HepG2 (cell line): ENCODE data around the gene NAA11. TPM values are rescaled to one million over a fixed set of nuclear protein-coding genes. Genes with fewer than 3 reads are reported as not detected.

Experiments
- ATAC-seq: fragments of 200-7000 bp; cut with Tn5 transposase; 3 replicates; pipeline ENCODE4 v1.9.1; 2020; ENCODE audit warnings: mild to moderate bottlenecking, moderate library complexity
- BruUV-seq: library from RNA; stranded (reverse); fragments of 400-500 nt; replicated peaks from 2 replicates; lab custom pipeline; 2021; lab: Mats Ljungman, UMichigan
- CTCF ChIA-PET: fragments of 300-600 bp; formaldehyde crosslinking; extraction: SDS; loops from one replicate; lab custom pipeline; 2021; ENCODE audit warnings: low total read pairs, inconsistent platforms, low intra/inter-chr PET ratio; lab: Yijun Ruan, JAX
- POLR2A ChIA-PET: fragments of 350-600 bp; sonication (Branson Sonifier 250); formaldehyde crosslinking; loops from one replicate; lab custom pipeline; 2020; ENCODE audit warnings: antibody characterized with exemption, inconsistent platforms; lab: Yijun Ruan, JAX
- DNase-seq: peaks from one replicate; pipeline ENCODE4 v3.0.0-alpha.2; 2015; ENCODE audit warnings: low spot score
- FAIRE-seq: peaks from 3 replicates; lab custom pipeline; 2011; peaks lifted over from hg19 to GRCh38; lab: Jason Lieb, UNC
- H2AFZ ChIP-seq: one replicate; pipeline ENCODE4 v1.6.1; 2011; ENCODE audit warnings: low read length, inconsistent platforms
- H3K27ac ChIP-seq: fragments of 300-600 bp; 3 replicates; pipeline ENCODE4 v1.8.0; 2011; ENCODE audit warnings: mixed run types, mild to moderate bottlenecking, mixed read lengths, low read length, inconsistent platforms; ENCODE audit not compliant: insufficient read depth; ENCODE audit errors: extremely low read length
- H3K27me3 ChIP-seq, 2 experiments: fragments of 200-600 bp in 1 of 2; 2 replicates in 1 of 2; 3 replicates in 1 of 2; pipeline versions ENCODE4 v1.6.0 to v1.8.0; 2011; ENCODE audit warnings: low read length in 2 of 2, mild to moderate bottlenecking in 2 of 2, moderate library complexity in 2 of 2, inconsistent platforms in 1 of 2; ENCODE audit not compliant: insufficient read depth in 2 of 2, control insufficient read depth in 1 of 2
- H3K36me3 ChIP-seq, 2 experiments: fragments of 200-600 bp in 1 of 2; replicated peaks in 1 of 2; 2 replicates in 1 of 2; 3 replicates in 1 of 2; pipeline versions ENCODE4 v1.5.1 to v1.8.0; 2011; ENCODE audit warnings: low read length in 2 of 2, inconsistent platforms in 1 of 2; ENCODE audit not compliant: insufficient read depth in 2 of 2, control insufficient read depth in 1 of 2
- H3K4me1 ChIP-seq: 2 replicates; pipeline ENCODE4 v1.5.1; 2012; ENCODE audit warnings: low read length, inconsistent platforms; ENCODE audit not compliant: insufficient read depth
- H3K4me2 ChIP-seq: 2 replicates; pipeline ENCODE4 v1.6.0; 2011; ENCODE audit warnings: low read depth, low read length, inconsistent platforms
- H3K4me3 ChIP-seq, 3 experiments: fragments of 200-600 bp in 1 of 3; sonication (generic), shearing (Covaris generic) in 1 of 3; replicated peaks in 1 of 3; 2 replicates each; pipeline ENCODE4 v1.5.1; 2011 to 2016; ENCODE audit warnings: low read length in 3 of 3, inconsistent platforms in 2 of 3, low read depth in 2 of 3, mild to moderate bottlenecking in 2 of 3, control low read depth in 1 of 3, mixed read lengths in 1 of 3; ENCODE audit not compliant: insufficient read depth in 1 of 3
- H3K79me2 ChIP-seq: one replicate; pipeline ENCODE4 v1.6.1; 2011; ENCODE audit warnings: low read length, inconsistent platforms; ENCODE audit not compliant: insufficient read depth
- H3K9ac ChIP-seq: 2 replicates; pipeline ENCODE4 v1.6.0; 2011; ENCODE audit warnings: mild to moderate bottlenecking, low read depth, low read length, inconsistent platforms; ENCODE audit not compliant: insufficient read depth
- H3K9me3 ChIP-seq: 2 replicates; pipeline ENCODE4 v1.5.1; 2012; ENCODE audit warnings: mild to moderate bottlenecking, low read length
- H4K20me1 ChIP-seq: 2 replicates; pipeline ENCODE4 v1.6.0; 2011; ENCODE audit warnings: inconsistent platforms, mild to moderate bottlenecking, low read length, moderate library complexity; ENCODE audit not compliant: insufficient read depth
- CHCHD3 ChIP-seq: sonication (generic); formaldehyde crosslinking; IDR thresholded peaks from 2 replicates; pipeline ENCODE4 v1.8.0; 2022; ENCODE audit warnings: mild to moderate bottlenecking, missing genetic modification reagents, moderate library complexity
- ETV6 ChIP-seq: sonication (generic); formaldehyde crosslinking; conservative IDR thresholded peaks from 2 replicates; pipeline ENCODE4 v1.4.0; 2020; ENCODE audit warnings: missing genetic modification reagents
- GABPA ChIP-seq, 2 experiments: IDR thresholded peaks; 2 replicates each; pipeline ENCODE4 v1.6.1; 2011 to 2016; ENCODE audit warnings: low read depth in 2 of 2, low read length in 1 of 2, missing biosample characterization in 1 of 2, missing genetic modification characterization in 1 of 2
- HOXA3 ChIP-seq: sonication (generic); formaldehyde crosslinking; IDR thresholded peaks from 2 replicates; pipeline ENCODE4 v1.5.0; 2020; ENCODE audit warnings: missing genetic modification reagents
- ZNF138 ChIP-seq: sonication (generic); formaldehyde crosslinking; IDR thresholded peaks from 2 replicates; pipeline ENCODE4 v1.5.0; 2020; ENCODE audit warnings: mild to moderate bottlenecking, low read depth, missing genetic modification reagents
- WGBS: methylation state at CpG from one replicate; pipeline ENCODE4 v1.1.6; 2017; ENCODE audit warnings: low lambda C conversion rate; 5-methylcytosine and 5-hydroxymethylcytosine counted together
- in situ Hi-C: cut with HindIII; loops from 2 replicates; pipeline ENCODE4 v1.10.0; 2017; ENCODE audit warnings: low pct_unique_long_range_greater_than_20kb; ENCODE audit not compliant: extremely low pct_ligation_motif_present
- intact Hi-C: fragments of 100-400 bp; cut with micrococcal nuclease; formaldehyde crosslinking; loops from one replicate; pipeline ENCODE4 v1.10.0; 2022; ENCODE audit not compliant: unreplicated experiment
- polyA plus RNA-seq, 8 experiments: library from polyadenylated mRNA; depleted of rRNA in 3 of 8; stranded (reverse) in 7 of 8; unstranded in 1 of 8; fragments of >200 nt; fragmentation: Illumina TruSeq in 4 of 8; extraction: Trizol in 4 of 8; gene quantifications; 2 replicates each; pipeline versions ENCODE4 v1.2.1 to v1.2.3, GENCODE V29; 2011 to 2016; ENCODE audit warnings: low read depth in 4 of 8, missing spikeins in 1 of 8, mixed read lengths in 1 of 8; ENCODE audit not compliant: insufficient read depth in 1 of 8
- total RNA-seq, 5 experiments: library from RNA; depleted of rRNA; stranded (reverse); fragments of >200 nt; fragmentation: Illumina TruSeq; extraction: Trizol; gene quantifications; 2 replicates each; pipeline ENCODE4 v1.2.3, GENCODE V29; 2016; ENCODE audit warnings: low read depth in 1 of 5
- TF ChIP-seq, protein P1 (sequence below): sonication (generic); formaldehyde crosslinking; IDR thresholded peaks from 2 replicates; pipeline ENCODE4 v1.5.1; 2020; ENCODE audit warnings: missing genetic modification reagents, mild to moderate bottlenecking, borderline replicate concordance
- TF ChIP-seq, protein P2 (sequence below): sonication (generic); formaldehyde crosslinking; conservative IDR thresholded peaks from 2 replicates; pipeline ENCODE4 v1.8.0; 2022; ENCODE audit warnings: low read depth, missing genetic modification reagents

The NAA11 gene
- total and polyA plus RNA-seq, 2 of the 13 experiments (the other 11 are each of a cell fraction or from before 2014, with no cell fraction given), result not detected

DNA sequence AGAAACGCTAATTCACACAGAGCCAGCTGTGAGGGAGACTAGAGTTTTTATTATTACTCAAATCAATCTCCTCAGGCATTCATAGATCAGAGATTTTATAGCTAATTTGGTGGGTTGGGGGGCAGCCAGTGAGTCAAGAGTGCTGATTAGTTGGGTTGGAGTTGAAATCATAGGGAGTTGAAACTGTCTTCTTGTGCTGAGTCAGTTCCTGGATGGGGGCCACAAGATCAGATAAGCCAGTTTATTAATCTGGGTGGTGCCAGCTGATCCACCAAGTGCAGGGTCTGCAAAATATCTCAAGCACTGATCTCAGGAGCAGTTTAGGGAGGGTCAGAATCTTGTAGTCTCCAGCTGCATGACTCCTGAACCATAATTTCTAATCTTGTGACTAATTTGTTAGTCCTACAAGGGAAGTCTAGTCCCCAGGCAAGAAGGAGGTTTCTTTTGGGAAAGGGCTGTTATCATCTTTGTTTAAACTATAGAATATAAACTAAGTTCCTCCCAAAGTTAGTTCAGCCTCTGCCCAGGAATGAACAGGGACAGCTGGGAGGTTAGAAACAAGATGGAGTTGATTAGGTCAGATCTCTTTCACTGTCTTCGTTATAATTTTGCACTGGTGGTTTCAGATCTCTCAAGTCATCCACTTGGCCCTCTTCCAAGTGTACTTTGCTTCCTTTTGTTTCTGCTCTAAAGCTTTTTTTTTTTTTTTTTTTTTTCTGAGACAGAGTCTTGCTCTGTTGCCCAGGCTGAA lies 5.4 kb upstream of the NAA11 start:
- H3K27me3 ChIP-seq, result no peaks in the 10 kb centered on the region
- in situ Hi-C loops (no loop called here), intact Hi-C loops (no loop called here)
- H3K4me2 ChIP-seq, result no peak overlapping the region
- no peaks in the 10 kb centered on the region for H3K79me2 ChIP-seq
- H3K4me1 ChIP-seq, result no peaks in the 10 kb centered on the region
- TF ChIP-seq GABPA (IDR thresholded peaks at IDR 0.05; ENCODE audit: low read depth, low read length), result no peak
- TF ChIP-seq GABPA (CRISPR knock-in tag; IDR thresholded peaks at IDR 0.05; ENCODE audit: low read depth), result no peak
- TF ChIP-seq, protein P1, sequence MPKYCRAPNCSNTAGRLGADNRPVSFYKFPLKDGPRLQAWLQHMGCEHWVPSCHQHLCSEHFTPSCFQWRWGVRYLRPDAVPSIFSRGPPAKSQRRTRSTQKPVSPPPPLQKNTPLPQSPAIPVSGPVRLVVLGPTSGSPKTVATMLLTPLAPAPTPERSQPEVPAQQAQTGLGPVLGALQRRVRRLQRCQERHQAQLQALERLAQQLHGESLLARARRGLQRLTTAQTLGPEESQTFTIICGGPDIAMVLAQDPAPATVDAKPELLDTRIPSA, result no peak
- no peak for TF ChIP-seq HOXA3 (CRISPR knock-in tag)
- no peak for TF ChIP-seq ETV6
- TF ChIP-seq, protein P2, sequence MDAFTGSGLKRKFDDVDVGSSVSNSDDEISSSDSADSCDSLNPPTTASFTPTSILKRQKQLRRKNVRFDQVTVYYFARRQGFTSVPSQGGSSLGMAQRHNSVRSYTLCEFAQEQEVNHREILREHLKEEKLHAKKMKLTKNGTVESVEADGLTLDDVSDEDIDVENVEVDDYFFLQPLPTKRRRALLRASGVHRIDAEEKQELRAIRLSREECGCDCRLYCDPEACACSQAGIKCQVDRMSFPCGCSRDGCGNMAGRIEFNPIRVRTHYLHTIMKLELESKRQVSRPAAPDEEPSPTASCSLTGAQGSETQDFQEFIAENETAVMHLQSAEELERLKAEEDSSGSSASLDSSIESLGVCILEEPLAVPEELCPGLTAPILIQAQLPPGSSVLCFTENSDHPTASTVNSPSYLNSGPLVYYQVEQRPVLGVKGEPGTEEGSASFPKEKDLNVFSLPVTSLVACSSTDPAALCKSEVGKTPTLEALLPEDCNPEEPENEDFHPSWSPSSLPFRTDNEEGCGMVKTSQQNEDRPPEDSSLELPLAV, result no peak
- TF ChIP-seq CHCHD3 (CRISPR knock-in tag), result no peak
- no peak for TF ChIP-seq ZNF138 (CRISPR knock-in tag)
- H3K36me3 ChIP-seq, result no peaks in the 10 kb centered on the region
- H3K9ac ChIP-seq, result no peak overlapping the region
- 4% methylated on average over 1 of the region's 2 CpGs for WGBS
- BruUV-seq, result no TSS peak
- no peak overlapping the region for H3K4me3 ChIP-seq
- no peaks in the 10 kb centered on the region for H4K20me1 ChIP-seq
- ATAC-seq, result no peak
- H2AFZ ChIP-seq, result no peak overlapping the region
- CTCF ChIA-PET, result no interaction called here
- no peak overlapping the region for H3K27ac ChIP-seq
- DNase-seq, result no peak
- H3K9me3 ChIP-seq, result no peaks in the 10 kb centered on the region
- no peak for FAIRE-seq
- POLR2A ChIA-PET, result no interaction called here
